ENCODE results near the gene DPP10. TPM values are rescaled to one million over a fixed set of nuclear protein-coding genes. Genes with fewer than 3 reads are reported as not detected.

Gene DPP10
- total and polyA plus RNA-seq, 4 donors: 0.04 to 4.1 (median 0.48) TPM

DNA sequence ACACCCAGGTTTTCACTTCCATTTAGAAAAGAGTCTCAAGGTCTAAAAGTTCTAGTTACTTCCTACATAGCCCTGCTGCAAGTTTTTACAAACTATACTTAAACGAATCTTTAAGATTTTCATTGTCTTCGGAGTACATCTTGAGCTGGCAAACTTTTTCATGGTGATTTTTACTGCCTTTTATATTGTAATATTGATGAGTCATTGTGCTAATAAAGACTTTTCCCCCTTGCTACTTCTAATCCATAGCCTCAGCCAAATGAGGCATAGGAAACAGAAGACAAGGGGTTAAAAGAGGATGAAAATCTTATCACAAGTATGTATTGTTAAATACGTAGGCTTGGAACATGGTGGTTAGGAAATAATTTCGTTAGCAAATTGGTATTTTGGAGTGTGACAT is 4.1 kb downstream of the DPP10 start:
- Histone ChIP-seq H3K27ac (ENCODE audit: low read depth in 1 of 2, low read length in 2 of 2) (no peak overlapping the region), H3K4me1 (ENCODE audit: control insufficient read depth in 4 of 4, insufficient read depth in 4 of 4, low read length in 3 of 4) (no peaks in the 10 kb centered on the region), H3K9me3 (ENCODE audit: control insufficient read depth in 4 of 4, low read length in 3 of 4) (no peaks in the 10 kb centered on the region), H3K36me3 (ENCODE audit: control insufficient read depth in 4 of 4, insufficient read depth in 3 of 4, low read depth in 1 of 4, low read length in 3 of 4) (no peaks in the 10 kb centered on the region), H3K4me3 (ENCODE audit: low read depth in 1 of 3, low read length in 3 of 3) (no peak overlapping the region), H3K27me3 (ENCODE audit: control insufficient read depth in 4 of 4, insufficient read depth in 4 of 4, low read length in 3 of 4) (peaks cover 0 to 3% (median 0%) of the 10 kb centered on the region in 4 donors), H3K9ac (ENCODE audit: low read depth in 1 of 2, low read length in 2 of 2) (no peak overlapping the region)
- DNase-seq (ENCODE audit: low spot score): no peak
- WGBS: 53% methylated on average over 4 of the region's 4 CpGs
- TF ChIP-seq JUND (IDR thresholded peaks at IDR 0.05) (no peak), RAD21 (IDR thresholded peaks at IDR 0.05) (no peak), YY1 (IDR thresholded peaks at IDR 0.05) (no peak), CTCF (IDR thresholded peaks at IDR 0.05; ENCODE audit: low read depth, low read length, missing input control) (no peak), MAX (IDR thresholded peaks at IDR 0.05) (no peak), HNF4A (conservative IDR thresholded peaks at IDR 0.05) (no peak), GABPA (IDR thresholded peaks at IDR 0.05 in 1 of 2, conservative IDR thresholded peaks at IDR 0.05 in 1 of 2) (no peak), SP1 (IDR thresholded peaks at IDR 0.05) (no peak)
- TF ChIP-seq, protein P1, sequence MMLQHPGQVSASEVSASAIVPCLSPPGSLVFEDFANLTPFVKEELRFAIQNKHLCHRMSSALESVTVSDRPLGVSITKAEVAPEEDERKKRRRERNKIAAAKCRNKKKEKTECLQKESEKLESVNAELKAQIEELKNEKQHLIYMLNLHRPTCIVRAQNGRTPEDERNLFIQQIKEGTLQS (IDR thresholded peaks at IDR 0.05): no peak

DNA sequence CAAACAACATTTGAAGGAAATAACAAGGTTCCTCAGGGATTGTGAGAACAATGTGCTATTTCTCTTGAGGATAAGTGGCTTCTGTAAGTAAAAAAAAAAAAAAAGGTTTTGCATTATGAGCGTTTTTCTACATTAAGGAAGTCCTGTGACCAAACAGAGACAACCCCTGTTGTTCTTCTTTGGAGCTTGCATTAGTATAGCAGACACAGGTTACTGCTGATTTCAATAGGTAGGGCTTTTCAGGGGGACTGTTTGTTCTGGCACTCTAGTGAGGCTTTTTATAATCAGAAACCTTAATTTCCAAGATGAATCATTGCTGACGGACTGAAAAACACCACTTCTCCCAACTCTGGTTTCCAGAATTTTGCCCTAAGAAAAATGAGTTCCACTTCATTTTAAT is 8.2 kb downstream of the DPP10 start:
- Histone ChIP-seq H3K9ac (ENCODE audit: low read depth in 1 of 2, low read length in 2 of 2) (no peak overlapping the region), H3K36me3 (ENCODE audit: control insufficient read depth in 4 of 4, insufficient read depth in 3 of 4, low read depth in 1 of 4, low read length in 3 of 4) (no peaks in the 10 kb centered on the region), H3K9me3 (ENCODE audit: control insufficient read depth in 4 of 4, low read length in 3 of 4) (no peaks in the 10 kb centered on the region), H3K27me3 (ENCODE audit: control insufficient read depth in 4 of 4, insufficient read depth in 4 of 4, low read length in 3 of 4) (peaks cover 0 to 1% (median 0%) of the 10 kb centered on the region in 4 donors), H3K4me3 (ENCODE audit: low read depth in 1 of 3, low read length in 3 of 3) (no peak overlapping the region), H3K27ac (ENCODE audit: low read depth in 1 of 2, low read length in 2 of 2) (no peak overlapping the region), H3K4me1 (ENCODE audit: control insufficient read depth in 4 of 4, insufficient read depth in 4 of 4, low read length in 3 of 4) (no peaks in the 10 kb centered on the region)
- DNase-seq (ENCODE audit: low spot score): no peak
- WGBS: 33% methylated on average over 2 of the region's 2 CpGs
- TF ChIP-seq SP1 (IDR thresholded peaks at IDR 0.05): no peak
- TF ChIP-seq YY1 (IDR thresholded peaks at IDR 0.05): no peak
- TF ChIP-seq FOXA1 (IDR thresholded peaks at IDR 0.05): no peak
- TF ChIP-seq TAF1 (conservative IDR thresholded peaks at IDR 0.05): no peak
- no peak for TF ChIP-seq EGR1 (IDR thresholded peaks at IDR 0.05; ENCODE audit: low read depth in 2 of 2)
- TF ChIP-seq HNF4G (IDR thresholded peaks at IDR 0.05): no peak
- TF ChIP-seq RXRA (IDR thresholded peaks at IDR 0.05): no peak

- DNase-seq (ENCODE audit: low spot score): no peak
- TF ChIP-seq GABPA (IDR thresholded peaks at IDR 0.05 in 1 of 2, conservative IDR thresholded peaks at IDR 0.05 in 1 of 2): no peak
- TF ChIP-seq, protein P2, sequence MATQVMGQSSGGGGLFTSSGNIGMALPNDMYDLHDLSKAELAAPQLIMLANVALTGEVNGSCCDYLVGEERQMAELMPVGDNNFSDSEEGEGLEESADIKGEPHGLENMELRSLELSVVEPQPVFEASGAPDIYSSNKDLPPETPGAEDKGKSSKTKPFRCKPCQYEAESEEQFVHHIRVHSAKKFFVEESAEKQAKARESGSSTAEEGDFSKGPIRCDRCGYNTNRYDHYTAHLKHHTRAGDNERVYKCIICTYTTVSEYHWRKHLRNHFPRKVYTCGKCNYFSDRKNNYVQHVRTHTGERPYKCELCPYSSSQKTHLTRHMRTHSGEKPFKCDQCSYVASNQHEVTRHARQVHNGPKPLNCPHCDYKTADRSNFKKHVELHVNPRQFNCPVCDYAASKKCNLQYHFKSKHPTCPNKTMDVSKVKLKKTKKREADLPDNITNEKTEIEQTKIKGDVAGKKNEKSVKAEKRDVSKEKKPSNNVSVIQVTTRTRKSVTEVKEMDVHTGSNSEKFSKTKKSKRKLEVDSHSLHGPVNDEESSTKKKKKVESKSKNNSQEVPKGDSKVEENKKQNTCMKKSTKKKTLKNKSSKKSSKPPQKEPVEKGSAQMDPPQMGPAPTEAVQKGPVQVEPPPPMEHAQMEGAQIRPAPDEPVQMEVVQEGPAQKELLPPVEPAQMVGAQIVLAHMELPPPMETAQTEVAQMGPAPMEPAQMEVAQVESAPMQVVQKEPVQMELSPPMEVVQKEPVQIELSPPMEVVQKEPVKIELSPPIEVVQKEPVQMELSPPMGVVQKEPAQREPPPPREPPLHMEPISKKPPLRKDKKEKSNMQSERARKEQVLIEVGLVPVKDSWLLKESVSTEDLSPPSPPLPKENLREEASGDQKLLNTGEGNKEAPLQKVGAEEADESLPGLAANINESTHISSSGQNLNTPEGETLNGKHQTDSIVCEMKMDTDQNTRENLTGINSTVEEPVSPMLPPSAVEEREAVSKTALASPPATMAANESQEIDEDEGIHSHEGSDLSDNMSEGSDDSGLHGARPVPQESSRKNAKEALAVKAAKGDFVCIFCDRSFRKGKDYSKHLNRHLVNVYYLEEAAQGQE (IDR thresholded peaks at IDR 0.05): no peak
- TF ChIP-seq FOXA1 (IDR thresholded peaks at IDR 0.05): no peak
- no peak for TF ChIP-seq JUND (IDR thresholded peaks at IDR 0.05)
- TF ChIP-seq, protein P3, sequence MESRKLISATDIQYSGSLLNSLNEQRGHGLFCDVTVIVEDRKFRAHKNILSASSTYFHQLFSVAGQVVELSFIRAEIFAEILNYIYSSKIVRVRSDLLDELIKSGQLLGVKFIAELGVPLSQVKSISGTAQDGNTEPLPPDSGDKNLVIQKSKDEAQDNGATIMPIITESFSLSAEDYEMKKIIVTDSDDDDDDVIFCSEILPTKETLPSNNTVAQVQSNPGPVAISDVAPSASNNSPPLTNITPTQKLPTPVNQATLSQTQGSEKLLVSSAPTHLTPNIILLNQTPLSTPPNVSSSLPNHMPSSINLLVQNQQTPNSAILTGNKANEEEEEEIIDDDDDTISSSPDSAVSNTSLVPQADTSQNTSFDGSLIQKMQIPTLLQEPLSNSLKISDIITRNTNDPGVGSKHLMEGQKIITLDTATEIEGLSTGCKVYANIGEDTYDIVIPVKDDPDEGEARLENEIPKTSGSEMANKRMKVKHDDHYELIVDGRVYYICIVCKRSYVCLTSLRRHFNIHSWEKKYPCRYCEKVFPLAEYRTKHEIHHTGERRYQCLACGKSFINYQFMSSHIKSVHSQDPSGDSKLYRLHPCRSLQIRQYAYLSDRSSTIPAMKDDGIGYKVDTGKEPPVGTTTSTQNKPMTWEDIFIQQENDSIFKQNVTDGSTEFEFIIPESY (IDR thresholded peaks at IDR 0.05): no peak
- TF ChIP-seq YY1 (IDR thresholded peaks at IDR 0.05): no peak
- TF ChIP-seq FOXA2 (IDR thresholded peaks at IDR 0.05): no peak
- TF ChIP-seq EGR1 (IDR thresholded peaks at IDR 0.05; ENCODE audit: low read depth in 2 of 2): no peak
- TF ChIP-seq, protein P1 (IDR thresholded peaks at IDR 0.05): no peak
- TF ChIP-seq RAD21 (IDR thresholded peaks at IDR 0.05): no peak
- no peak for TF ChIP-seq MAX (IDR thresholded peaks at IDR 0.05)
- TF ChIP-seq TAF1 (conservative IDR thresholded peaks at IDR 0.05): no peak
- TF ChIP-seq HNF4A (conservative IDR thresholded peaks at IDR 0.05): no peak
- TF ChIP-seq SP1 (IDR thresholded peaks at IDR 0.05): no peak
- H3K27me3 ChIP-seq (ENCODE audit: control insufficient read depth in 4 of 4, insufficient read depth in 4 of 4, low read length in 3 of 4): peaks cover 0 to 2% (median 0%) of the 10 kb centered on the region in 4 donors
- H3K36me3 ChIP-seq (ENCODE audit: control insufficient read depth in 4 of 4, insufficient read depth in 3 of 4, low read depth in 1 of 4, low read length in 3 of 4): no peaks in the 10 kb centered on the region
- no peak overlapping the region for H3K4me3 ChIP-seq (ENCODE audit: low read depth in 1 of 3, low read length in 3 of 3)
- no peak overlapping the region for H3K9ac ChIP-seq (ENCODE audit: low read depth in 1 of 2, low read length in 2 of 2)
- WGBS: 78% methylated on average over 1 of the region's 1 CpG
- H3K9me3 ChIP-seq (ENCODE audit: control insufficient read depth in 4 of 4, low read length in 3 of 4): no peaks in the 10 kb centered on the region
- no peak overlapping the region for H3K27ac ChIP-seq (ENCODE audit: low read depth in 1 of 2, low read length in 2 of 2)
- no peaks in the 10 kb centered on the region for H3K4me1 ChIP-seq (ENCODE audit: control insufficient read depth in 4 of 4, insufficient read depth in 4 of 4, low read length in 3 of 4)
Observed at GRCh38 chr2:114456566-114456965, 14.1 kb downstream of the DPP10 start.

All from liver (tissue), 9 donors.